ENCODE data around the gene SELENOS. TPM values are rescaled to one million over a fixed set of nuclear protein-coding genes. Genes with fewer than 3 reads are reported as not detected.

SELENOS gene
- total and polyA plus RNA-seq, 2 donors (not counting 3 experiments of a cell fraction or from before 2014, with no cell fraction given) = 70.4 to 101 TPM

GRCh38 chr15:101264011-101264410 is 13.3 kb downstream of the SELENOS start:
- peak; percentile 33 for DNase-seq (ENCODE audit: low read depth, low spot score)
- intact Hi-C loops (cut with micrococcal nuclease) = no loop called here
- POLR2A ChIA-PET = no interaction called here

More at GRCh38 chr15:101264011-101264410, 13.3 kb downstream of the SELENOS start:
- Histone ChIP-seq H3K4me1 (ENCODE audit: control insufficient read depth, extremely low read depth, insufficient read depth, low read length) (peaks cover 12% of the 10 kb centered on the region), H3K27ac (ENCODE audit: insufficient read depth, low read depth, low read length) (no peak overlapping the region), H3K9me3 (replicated peaks; ENCODE audit: control insufficient read depth, insufficient read depth, low read length) (no peaks in the 10 kb centered on the region), H4K20me1 (replicated peaks; ENCODE audit: control insufficient read depth, extremely low read depth, insufficient read depth, low read length) (no peaks in the 10 kb centered on the region), H3K79me2 (ENCODE audit: control insufficient read depth, insufficient read depth, low read length) (no peaks in the 10 kb centered on the region), H3K4me3 (replicated peaks in 1 of 3; ENCODE audit: insufficient read depth in 1 of 3, low read depth in 1 of 3, low read length in 3 of 3) (no peak overlapping the region), H3K36me3 (ENCODE audit: control insufficient read depth in 2 of 2, extremely low read depth in 1 of 2, insufficient read depth in 2 of 2, low read length in 2 of 2) (no peaks in the 10 kb centered on the region), H3K9me1 (replicated peaks; ENCODE audit: control insufficient read depth, extremely low read depth, insufficient read depth, low read length) (no peaks in the 10 kb centered on the region), H3K9ac (replicated peaks; ENCODE audit: extremely low read depth, insufficient read depth, low read length) (no peak overlapping the region), H3K4me2 (ENCODE audit: insufficient read depth, low read length) (no peak overlapping the region), H3K27me3 (ENCODE audit: control insufficient read depth in 2 of 2, insufficient read depth in 2 of 2, low read length in 2 of 2) (peaks cover 0 to 2% of the 10 kb centered on the region in 2 experiments), H2AFZ (ENCODE audit: low read depth, low read length) (no peak overlapping the region)
- CTCF ChIA-PET = no interaction called here
- peak; percentile 26 for FAIRE-seq
- no TSS peak for BruUV-seq (replicated peaks)
- dilution Hi-C loops (cut with MboI; ENCODE audit: extremely low pct_ligation_motif_present, low sequenced_read_pairs) = no loop called here
- TF ChIP-seq POLR2AphosphoS5 (IDR thresholded peaks at IDR 0.05; ENCODE audit: insufficient read depth, low read depth, low read length) = no peak
- TF ChIP-seq JUN (IDR thresholded peaks at IDR 0.05; ENCODE audit: borderline replicate concordance, insufficient read depth, insufficient read length, low read depth) = no peak
- TF ChIP-seq FOS (IDR thresholded peaks at IDR 0.05; ENCODE audit: borderline replicate concordance, insufficient read depth, low read length) = no peak
- no peak for TF ChIP-seq MAX (IDR thresholded peaks at IDR 0.05; ENCODE audit: insufficient read depth, insufficient read length)
- no peak for TF ChIP-seq POLR2A (IDR thresholded peaks at IDR 0.05; ENCODE audit: low read depth, low read length)
- no peak for TF ChIP-seq GATA2 (IDR thresholded peaks at IDR 0.05; ENCODE audit: insufficient read depth, insufficient read length, low read depth, low read length)
- no peak for TF ChIP-seq MYC (IDR thresholded peaks at IDR 0.05; ENCODE audit: low read depth, low read length)
- no peak for TF ChIP-seq EZH2 (IDR thresholded peaks at IDR 0.05; ENCODE audit: borderline replicate concordance, low read depth, low read length, severe bottlenecking)
- TF ChIP-seq CTCF (IDR thresholded peaks at IDR 0.05; ENCODE audit: extremely low read depth in 1 of 2, insufficient read depth in 1 of 2, low read depth in 1 of 2, low read length in 2 of 2) = no peak
